ENCODE data around the gene CSNK1G2.
A peak's percentile ranks its signal among the peaks of the same experiment; 100 is the strongest.

CSNK1G2 gene

GRCh38 chr19:1962674-1963073 is 21.7 kb downstream of the CSNK1G2 start:
- no peak for DNase-seq (ENCODE audit: extremely low read depth in 1 of 2, low read depth in 1 of 2)

GRCh38 chr19:1967087-1967608 is 26.2 kb downstream of the CSNK1G2 start:
- peak in 1 of 2 donors; percentile 15 for DNase-seq (ENCODE audit: extremely low read depth in 1 of 2, low read depth in 1 of 2)

GRCh38 chr19:1968279-1969175 is 27.6 kb downstream of the CSNK1G2 start:
- DNase-seq (ENCODE audit: extremely low read depth in 1 of 2, low read depth in 1 of 2) = no peak

GRCh38 chr19:1969176-1970002 is 28.4 kb downstream of the CSNK1G2 start:
- no peak for DNase-seq (ENCODE audit: extremely low read depth in 1 of 2, low read depth in 1 of 2)

- DNase-seq (ENCODE audit: extremely low read depth in 1 of 2, low read depth in 1 of 2) = no peak
Measured at GRCh38 chr19:1970003-1970805, 29.2 kb downstream of the CSNK1G2 start.

- no peak for DNase-seq (ENCODE audit: extremely low read depth in 1 of 2, low read depth in 1 of 2)
Measured at GRCh38 chr19:1970806-1971502, 30.0 kb downstream of the CSNK1G2 start.

GRCh38 chr19:1974381-1975161 is 33.6 kb downstream of the CSNK1G2 start:
- DNase-seq (ENCODE audit: extremely low read depth in 1 of 2, low read depth in 1 of 2) = no peak

GRCh38 chr19:1975162-1975480 is 34.1 kb downstream of the CSNK1G2 start:
- DNase-seq (ENCODE audit: extremely low read depth in 1 of 2, low read depth in 1 of 2) = no peak

GRCh38 chr19:1977120-1977519 is 36.1 kb downstream of the CSNK1G2 start:
- no peak for DNase-seq (ENCODE audit: extremely low read depth in 1 of 2, low read depth in 1 of 2)

GRCh38 chr19:1978346-1978894 is 37.4 kb downstream of the CSNK1G2 start:
- no peak for DNase-seq (ENCODE audit: extremely low read depth in 1 of 2, low read depth in 1 of 2)

GRCh38 chr19:1979017-1979416 is 38.0 kb downstream of the CSNK1G2 start:
- DNase-seq (ENCODE audit: extremely low read depth in 1 of 2, low read depth in 1 of 2) = no peak

- DNase-seq (ENCODE audit: extremely low read depth in 1 of 2, low read depth in 1 of 2) = no peak
Measured at GRCh38 chr19:1979642-1980041, 38.7 kb downstream of the CSNK1G2 start.

- DNase-seq (ENCODE audit: extremely low read depth in 1 of 2, low read depth in 1 of 2) = no peak
Measured at GRCh38 chr19:1980091-1980808, 39.3 kb downstream of the CSNK1G2 start.

- no peak for DNase-seq (ENCODE audit: extremely low read depth in 1 of 2, low read depth in 1 of 2)
Measured at GRCh38 chr19:1980809-1981181, 39.8 kb downstream of the CSNK1G2 start.

- no peak for DNase-seq (ENCODE audit: extremely low read depth in 1 of 2, low read depth in 1 of 2)
Measured at GRCh38 chr19:1981253-1981652, 40.3 kb downstream of the CSNK1G2 start.

GRCh38 chr19:1984357-1984756 is 43.4 kb downstream of the CSNK1G2 start:
- no peak for DNase-seq (ENCODE audit: extremely low read depth in 1 of 2, low read depth in 1 of 2)

- no peak for DNase-seq (ENCODE audit: extremely low read depth in 1 of 2, low read depth in 1 of 2)
Measured at GRCh38 chr19:1985588-1986356, 44.8 kb downstream of the CSNK1G2 start.

All from activated CD8-positive, alpha-beta memory T cell treated with anti-CD3 and anti-CD28 coated beads for 1 hour (primary cell).